Activated CD8-positive, alpha-beta T cell treated with anti-CD3 and anti-CD28 coated beads for 36 hours (primary cell): ENCODE measurements around the gene ATP2B2. TPM values are rescaled to one million over a fixed set of nuclear protein-coding genes. Genes with fewer than 3 reads are reported as not detected.

Source experiments
- ATAC-seq: fragments of 200-7000 bp; cut with Tn5 transposase; one replicate; pipeline ENCODE4 v1.10.0; 2021; ENCODE audit warnings: mild to moderate bottlenecking, moderate library complexity
- CTCF ChIA-PET: fragments of 350-600 bp; sonication (Branson Sonifier 250); formaldehyde crosslinking; loops from one replicate; lab custom pipeline; 2021; ENCODE audit warnings: antibody characterized with exemption; lab: Charles Lee
- POLR2A ChIA-PET: fragments of 350-600 bp; sonication (Branson Sonifier 250); formaldehyde crosslinking; loops from one replicate; lab custom pipeline; 2021; ENCODE audit warnings: antibody characterized with exemption; lab: Charles Lee
- DNase-seq: peaks from one replicate; pipeline ENCODE4 v3.0.0-alpha.2; 2020
- H3K27ac Mint-ChIP-seq: one replicate; pipeline ENCODE4 v1.8.0; 2021; ENCODE audit warnings: mild to moderate bottlenecking, mixed read lengths
- H3K27me3 Mint-ChIP-seq: one replicate; pipeline ENCODE4 v1.8.0; 2021; ENCODE audit warnings: mixed read lengths
- H3K36me3 Mint-ChIP-seq: one replicate; pipeline ENCODE4 v1.8.0; 2021; ENCODE audit warnings: low read depth, mixed read lengths
- H3K4me1 Mint-ChIP-seq: one replicate; pipeline ENCODE4 v1.8.0; 2021; ENCODE audit warnings: low read depth, mixed read lengths
- H3K4me3 Mint-ChIP-seq: one replicate; pipeline ENCODE4 v1.8.0; 2021; ENCODE audit warnings: mild to moderate bottlenecking, moderate library complexity, mixed read lengths
- H3K9me3 Mint-ChIP-seq: one replicate; pipeline ENCODE4 v1.8.0; 2021; ENCODE audit warnings: mixed read lengths
- intact Hi-C: fragments of 100-400 bp; cut with micrococcal nuclease; formaldehyde crosslinking; loops from one replicate; pipeline ENCODE4 v1.10.0; 2022
- total RNA-seq, 2 experiments: library from RNA; stranded (reverse); gene quantifications; one replicate each; pipeline ENCODE4 v1.2.3, GENCODE V29; 2021
- TF ChIP-seq, protein P1 (sequence below): fragments of 200-600 bp; IDR thresholded peaks from one replicate; pipeline ENCODE4 v1.8.0; 2022; ENCODE audit warnings: antibody characterized with exemption, mild to moderate bottlenecking

ATP2B2 gene
- total RNA-seq, 2 experiments from 2014 or later = not detected

DNA sequence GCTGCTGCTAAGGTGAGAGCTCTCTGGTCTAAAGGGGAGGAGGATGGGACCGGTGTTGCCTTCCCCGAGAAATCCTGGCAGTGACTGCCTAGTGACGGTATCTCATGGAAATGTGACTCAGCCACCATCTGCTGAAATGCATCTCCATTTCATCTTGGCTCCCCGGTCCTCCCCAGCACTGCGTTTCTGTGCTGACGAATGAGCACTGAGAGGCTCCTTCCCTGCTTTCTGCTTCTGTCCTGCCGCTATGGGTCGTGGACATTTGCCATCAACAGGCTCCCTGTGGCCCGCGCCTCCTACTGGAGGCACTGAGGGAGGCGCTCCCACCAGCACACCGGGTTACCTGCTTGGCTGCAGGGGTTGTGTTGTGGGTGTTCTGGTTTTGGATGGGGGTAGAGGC lies 170.9 kb downstream of the ATP2B2 start:
- CTCF ChIA-PET = interaction anchor here (1.0 to 1.6 kb wide), 2 partner anchors 12 to 142 kb away, joined by 3 to 13 read pairs; no protein-coding TSS in a partner anchor
- ATAC-seq = no peak

DNA sequence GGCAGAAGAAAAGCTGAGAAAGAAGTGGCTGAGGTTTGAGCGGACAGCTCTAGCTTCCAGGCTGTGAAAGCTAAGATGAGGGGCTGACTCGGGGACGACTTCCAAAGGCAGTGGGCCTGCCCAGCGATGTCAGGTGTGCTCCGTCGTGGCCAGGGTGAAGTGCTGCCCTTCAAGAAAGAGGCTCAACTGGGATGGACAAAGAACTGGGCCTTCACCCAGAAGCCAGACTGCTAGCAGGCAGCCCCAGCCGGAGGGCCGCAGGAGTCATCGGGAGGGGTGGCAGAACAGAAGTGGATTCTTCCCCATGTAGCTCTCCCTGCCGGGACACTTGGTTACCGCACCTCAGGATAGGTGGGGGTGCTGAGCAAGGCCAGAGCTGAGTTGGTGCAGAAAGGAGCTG lies 171.3 kb downstream of the ATP2B2 start:
- no peak overlapping the region for H3K4me3 Mint-ChIP-seq
- H3K36me3 Mint-ChIP-seq = no peaks in the 10 kb centered on the region
- peaks cover 8% of the 10 kb centered on the region for H3K27me3 Mint-ChIP-seq
- DNase-seq (no peak), ATAC-seq (no peak)
- TF ChIP-seq, protein P1, sequence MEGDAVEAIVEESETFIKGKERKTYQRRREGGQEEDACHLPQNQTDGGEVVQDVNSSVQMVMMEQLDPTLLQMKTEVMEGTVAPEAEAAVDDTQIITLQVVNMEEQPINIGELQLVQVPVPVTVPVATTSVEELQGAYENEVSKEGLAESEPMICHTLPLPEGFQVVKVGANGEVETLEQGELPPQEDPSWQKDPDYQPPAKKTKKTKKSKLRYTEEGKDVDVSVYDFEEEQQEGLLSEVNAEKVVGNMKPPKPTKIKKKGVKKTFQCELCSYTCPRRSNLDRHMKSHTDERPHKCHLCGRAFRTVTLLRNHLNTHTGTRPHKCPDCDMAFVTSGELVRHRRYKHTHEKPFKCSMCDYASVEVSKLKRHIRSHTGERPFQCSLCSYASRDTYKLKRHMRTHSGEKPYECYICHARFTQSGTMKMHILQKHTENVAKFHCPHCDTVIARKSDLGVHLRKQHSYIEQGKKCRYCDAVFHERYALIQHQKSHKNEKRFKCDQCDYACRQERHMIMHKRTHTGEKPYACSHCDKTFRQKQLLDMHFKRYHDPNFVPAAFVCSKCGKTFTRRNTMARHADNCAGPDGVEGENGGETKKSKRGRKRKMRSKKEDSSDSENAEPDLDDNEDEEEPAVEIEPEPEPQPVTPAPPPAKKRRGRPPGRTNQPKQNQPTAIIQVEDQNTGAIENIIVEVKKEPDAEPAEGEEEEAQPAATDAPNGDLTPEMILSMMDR = no peak
- ChIA-PET CTCF (interaction anchor here (1.0 to 1.6 kb wide), 2 partner anchors 12 to 142 kb away, joined by 3 to 13 read pairs; no protein-coding TSS in a partner anchor), POLR2A (no interaction called here)
- no peaks in the 10 kb centered on the region for H3K9me3 Mint-ChIP-seq
- H3K4me1 Mint-ChIP-seq = peaks cover 13% of the 10 kb centered on the region
- no peak overlapping the region for H3K27ac Mint-ChIP-seq
- intact Hi-C loops = no loop called here

More for the DNA sequence above, 170.9 kb downstream of the ATP2B2 start:
- TF ChIP-seq, protein P1 = no peak
- H3K9me3 Mint-ChIP-seq = no peaks in the 10 kb centered on the region
- no peak overlapping the region for H3K4me3 Mint-ChIP-seq
- H3K4me1 Mint-ChIP-seq = peaks cover 13% of the 10 kb centered on the region
- POLR2A ChIA-PET = no interaction called here
- H3K36me3 Mint-ChIP-seq = no peaks in the 10 kb centered on the region
- H3K27me3 Mint-ChIP-seq = peaks cover 4% of the 10 kb centered on the region
- DNase-seq = no peak
- intact Hi-C loops = no loop called here
- H3K27ac Mint-ChIP-seq = no peak overlapping the region

DNA sequence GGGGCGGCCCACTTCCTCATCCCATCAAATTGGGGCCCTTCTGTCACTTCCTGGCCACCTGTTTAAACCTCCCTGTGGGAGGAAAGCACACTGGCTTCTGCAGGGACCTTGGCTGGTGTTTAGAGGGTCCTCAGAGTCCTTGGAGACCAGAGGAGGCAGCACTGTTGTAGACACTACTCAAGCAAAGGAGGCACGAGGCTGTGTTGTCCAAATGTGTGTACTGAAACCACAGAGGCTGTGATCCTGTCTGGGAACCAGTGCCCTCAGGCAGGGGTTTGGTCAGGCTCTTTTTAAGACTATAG lies 172.1 kb downstream of the ATP2B2 start:
- CTCF ChIA-PET = no interaction called here
- TF ChIP-seq, protein P1 = no peak
- Mint-ChIP-seq H3K36me3 (no peaks in the 10 kb centered on the region), H3K9me3 (no peaks in the 10 kb centered on the region), H3K4me3 (no peak overlapping the region), H3K27ac (no peak overlapping the region), H3K27me3 (peaks cover 11% of the 10 kb centered on the region), H3K4me1 (peaks cover 13% of the 10 kb centered on the region)
- POLR2A ChIA-PET = no interaction called here
- DNase-seq (no peak), ATAC-seq (no peak)
- intact Hi-C loops = no loop called here

DNA sequence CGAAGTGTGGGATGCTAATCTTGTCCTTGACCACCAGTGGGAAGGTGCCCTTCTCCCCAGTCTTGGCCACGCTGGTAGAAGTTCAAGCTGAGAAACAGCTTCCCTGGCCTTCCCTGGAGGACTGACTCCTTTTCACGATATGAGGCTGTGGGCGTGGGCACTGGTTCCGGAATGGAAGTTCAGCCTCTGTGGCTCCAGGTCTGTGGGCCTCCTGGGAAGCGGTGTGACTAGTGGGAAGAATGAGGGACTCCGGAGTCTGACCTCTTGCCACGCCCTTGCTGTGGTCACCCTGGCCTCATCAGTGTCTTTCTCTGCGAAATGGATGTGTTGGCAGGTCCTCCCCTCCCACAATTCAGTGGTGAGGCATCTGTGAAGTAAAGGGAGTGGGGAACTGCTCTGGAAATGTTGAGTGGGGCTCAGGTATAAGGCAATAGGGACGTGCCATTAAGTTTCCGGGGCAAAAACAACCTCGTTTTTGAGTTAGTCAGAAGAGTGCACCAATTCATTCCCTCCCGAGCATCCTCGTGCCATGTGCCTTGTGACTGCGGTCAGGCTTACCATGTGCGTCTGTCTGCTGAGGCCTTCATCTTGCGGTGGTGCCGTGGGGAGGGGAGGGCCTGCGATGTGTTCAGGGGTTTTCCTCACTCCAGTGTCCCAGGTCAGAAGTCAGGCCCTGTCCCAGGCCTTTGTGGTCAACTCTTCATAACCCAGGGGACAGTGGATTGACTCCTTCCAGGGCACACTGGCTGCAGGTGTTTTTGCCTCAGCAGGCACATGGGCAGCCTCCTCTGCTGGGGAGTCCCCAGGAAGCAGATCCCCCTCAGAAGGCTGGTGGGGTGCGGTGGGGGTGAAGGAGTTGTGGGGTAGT lies 172.7 kb downstream of the ATP2B2 start:
- Mint-ChIP-seq H3K36me3 (no peaks in the 10 kb centered on the region), H3K4me1 (peaks cover 13% of the 10 kb centered on the region), H3K27me3 (peaks cover 13% of the 10 kb centered on the region), H3K9me3 (no peaks in the 10 kb centered on the region), H3K4me3 (no peak overlapping the region), H3K27ac (no peak overlapping the region)
- intact Hi-C loops = no loop called here
- ChIA-PET CTCF (no interaction called here), POLR2A (no interaction called here)
- DNase-seq = no peak
- TF ChIP-seq, protein P1 = no peak
- peak; percentile 41 for ATAC-seq

DNA sequence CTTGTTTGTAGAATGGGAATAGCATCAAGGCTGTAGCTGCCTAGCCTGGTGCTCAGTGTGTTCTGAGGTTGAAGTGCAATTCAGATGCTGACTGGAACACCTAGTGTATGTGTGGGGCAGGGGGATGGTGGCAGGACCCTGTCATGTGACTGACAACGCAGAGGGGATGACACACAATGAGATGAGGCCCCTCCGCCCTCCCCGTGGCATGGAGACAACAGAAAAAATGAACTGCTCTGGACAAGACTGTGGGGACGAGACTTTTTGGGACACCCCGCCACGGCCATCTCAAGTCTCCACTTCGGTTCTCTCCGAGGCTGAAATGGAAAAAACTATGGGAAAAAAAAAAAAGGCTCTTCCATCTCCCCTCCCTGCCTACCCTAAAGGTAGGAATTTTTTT lies 174.1 kb downstream of the ATP2B2 start:
- ATAC-seq (no peak), DNase-seq (no peak)
- Mint-ChIP-seq H3K4me3 (no peak overlapping the region), H3K36me3 (no peaks in the 10 kb centered on the region), H3K27me3 (peaks cover 16% of the 10 kb centered on the region), H3K4me1 (peaks cover 13% of the 10 kb centered on the region), H3K27ac (no peak overlapping the region), H3K9me3 (no peaks in the 10 kb centered on the region)
- ChIA-PET POLR2A (no interaction called here), CTCF (interaction anchor here (1.5 kb wide), 1 partner anchor 9 kb away, joined by 5 read pairs; no protein-coding TSS in a partner anchor)
- intact Hi-C loops = no loop called here
- TF ChIP-seq, protein P1 = no peak
